GM21526 (cell line): ENCODE data around the gene LURAP1L.
"Not testable (repeated sequence)": the region's sequence is repeated elsewhere in the genome, so short reads cannot be mapped to it uniquely, and the experiment has no call there.

Experiments
- ATAC-seq: cut with Tn5 transposase; IDR thresholded peaks from one replicate; pipeline ENCODE4 v1.9.1; 2021; ENCODE audit warnings: moderate library complexity; ENCODE audit not compliant: unreplicated experiment, low FRiP score

The LURAP1L gene

GRCh38 chr9:12851341-12852090 lies 76.7 kb downstream of the LURAP1L start:
- ATAC-seq = no peak

- ATAC-seq = no peak
These were observed 78.2 kb downstream of the LURAP1L start for GRCh38 chr9:12853051-12853450.

GRCh38 chr9:12854221-12854620 lies 79.4 kb downstream of the LURAP1L start:
- ATAC-seq = no peak

- no peak for ATAC-seq
These were observed 80.2 kb downstream of the LURAP1L start for GRCh38 chr9:12855066-12855465.

GRCh38 chr9:12856603-12857002 lies 81.8 kb downstream of the LURAP1L start:
- no peak for ATAC-seq

GRCh38 chr9:12859704-12860251 lies 85.0 kb downstream of the LURAP1L start:
- no peak for ATAC-seq

- no peak for ATAC-seq
These were observed 86.2 kb downstream of the LURAP1L start for GRCh38 chr9:12860998-12861397.

GRCh38 chr9:12862611-12863410 lies 88.0 kb downstream of the LURAP1L start:
- ATAC-seq = no peak

- no peak for ATAC-seq
These were observed 88.8 kb downstream of the LURAP1L start for GRCh38 chr9:12863618-12864017.

GRCh38 chr9:12865380-12865779 lies 90.6 kb downstream of the LURAP1L start:
- not testable (repeated sequence) for ATAC-seq
